ENCODE measurements around the gene FPR1. TPM values are rescaled to one million over a fixed set of nuclear protein-coding genes. Genes with fewer than 3 reads are reported as not detected.

The FPR1 gene
- total and polyA plus RNA-seq, 5 experiments from 2014 or later: 0.11 to 0.49 TPM; not detected in 3

DNA sequence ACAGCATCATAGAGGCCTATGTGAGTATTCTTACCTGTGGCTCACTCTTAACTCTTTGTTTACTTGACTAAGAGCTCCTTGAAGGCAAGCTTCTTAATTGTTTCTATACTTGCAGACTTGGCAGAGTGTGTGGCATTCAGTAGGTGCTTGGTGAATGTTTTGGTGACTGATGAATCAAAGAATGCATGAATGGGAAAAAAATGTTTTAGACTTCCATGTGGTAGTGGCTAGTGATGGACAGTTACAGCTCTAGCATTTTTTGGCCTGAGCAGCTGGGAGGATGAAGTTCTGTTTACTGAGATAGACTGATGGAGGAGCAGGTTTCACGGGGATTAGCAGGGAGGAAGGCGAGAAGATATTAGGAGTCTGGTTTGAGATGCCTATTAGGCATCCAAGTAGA lies 41.5 kb downstream of the FPR1 start:
- POLR2A ChIA-PET: no interaction called here
- Mint-ChIP-seq H3K4me3 (no peak overlapping the region), H3K36me3 (peaks cover 11 to 22% (median 13%) of the 10 kb centered on the region in 3 donors), H3K9me3 (peaks cover 0 to 5% (median 0%) of the 10 kb centered on the region in 9 donors), H3K27ac (no peak overlapping the region), H3K27me3 (peaks cover 0 to 4% (median 0%) of the 10 kb centered on the region in 5 donors), H3K4me1 (peaks cover 22 to 32% (median 27%) of the 10 kb centered on the region in 4 donors)
- ATAC-seq: no peak
- DNase-seq: no peak

DNA sequence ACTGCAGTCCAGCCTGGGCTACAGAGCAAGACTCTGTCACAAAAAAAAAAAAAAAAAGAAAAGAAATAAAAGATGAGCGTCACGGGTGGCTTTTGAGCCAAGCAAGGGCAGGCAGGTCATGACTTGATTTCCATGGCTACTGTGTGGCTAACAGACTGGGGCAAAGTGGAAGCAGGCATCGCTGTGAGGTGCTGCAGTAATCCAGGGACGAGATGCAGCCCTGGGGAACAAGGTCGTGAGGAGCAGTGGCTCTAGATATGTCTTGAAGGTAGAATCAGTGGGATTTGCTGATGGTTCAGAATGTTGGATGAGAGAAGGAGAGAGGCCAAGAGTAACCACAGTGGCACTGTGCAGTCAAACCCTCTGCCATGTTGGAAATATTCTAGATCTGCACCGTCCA lies 42.1 kb downstream of the FPR1 start:
- H3K4me3 Mint-ChIP-seq: no peak overlapping the region
- DNase-seq: no peak
- peaks cover 0 to 3% (median 0%) of the 10 kb centered on the region in 5 donors for H3K27me3 Mint-ChIP-seq
- H3K9me3 Mint-ChIP-seq: no peaks in the 10 kb centered on the region
- H3K4me1 Mint-ChIP-seq: peaks cover 25 to 34% (median 31%) of the 10 kb centered on the region in 4 donors
- peak overlapping the region in 1 of 10 donors; percentile 55 for H3K27ac Mint-ChIP-seq
- POLR2A ChIA-PET: interaction anchor here (0.7 kb wide), 1 partner anchor 11 kb away, joined by 5 read pairs; no protein-coding TSS in a partner anchor
- peaks cover 12 to 23% (median 13%) of the 10 kb centered on the region in 3 donors for H3K36me3 Mint-ChIP-seq
- ATAC-seq: no peak

DNA sequence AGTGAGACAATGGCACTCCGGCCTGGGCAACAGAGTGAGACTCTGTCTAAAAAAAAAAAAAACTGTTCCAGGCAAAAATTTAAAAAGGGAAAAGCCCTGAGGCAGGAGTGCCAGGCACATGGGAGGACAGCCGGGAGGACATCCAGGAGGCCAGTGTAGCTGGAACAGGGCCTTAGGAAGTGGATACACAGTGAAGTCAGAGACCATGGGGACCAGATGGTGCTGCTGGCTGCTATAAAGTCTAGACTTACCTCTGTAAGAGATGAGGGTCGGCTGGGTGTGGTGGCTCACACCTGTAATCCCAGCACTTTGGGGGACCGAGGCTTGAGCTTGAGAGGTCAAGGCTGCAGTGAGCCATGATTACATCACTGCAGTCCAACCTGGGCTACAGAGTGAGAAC lies 42.9 kb downstream of the FPR1 start:
- Mint-ChIP-seq H3K27me3 (peaks cover 0 to 3% (median 0%) of the 10 kb centered on the region in 5 donors), H3K4me3 (no peak overlapping the region), H3K4me1 (peaks cover 25 to 36% (median 34%) of the 10 kb centered on the region in 4 donors), H3K27ac (peak overlapping the region in 1 of 10 donors; percentile 55), H3K9me3 (no peaks in the 10 kb centered on the region), H3K36me3 (peaks cover 12 to 23% (median 13%) of the 10 kb centered on the region in 3 donors)
- ATAC-seq (no peak), DNase-seq (no peak)
- POLR2A ChIA-PET: interaction anchor here (0.6 to 0.7 kb wide), 2 partner anchors 10 to 435 kb away, joined by 5 read pairs; no protein-coding TSS in a partner anchor

DNA sequence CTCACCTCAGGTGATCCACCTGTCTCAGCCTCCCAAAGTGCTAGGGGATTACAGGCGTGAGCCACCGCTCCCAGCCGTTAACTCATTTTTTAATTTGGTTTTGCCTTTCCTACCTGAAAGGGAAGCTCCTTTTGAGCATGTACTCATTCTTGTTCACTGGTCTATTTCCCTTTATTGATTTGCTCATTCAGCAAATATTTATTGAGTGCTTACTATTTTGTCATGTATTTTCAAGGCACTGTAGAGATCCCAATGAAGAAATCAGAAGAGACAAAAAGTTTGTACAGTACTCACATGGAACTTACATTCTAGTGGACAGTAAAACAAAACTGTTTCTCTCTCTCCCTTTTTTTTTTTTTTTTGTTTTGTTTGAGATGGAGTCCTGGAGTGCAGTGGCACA lies 44.8 kb downstream of the FPR1 start:
- peaks cover 0 to 6% (median 0%) of the 10 kb centered on the region in 5 donors for H3K27me3 Mint-ChIP-seq
- POLR2A ChIA-PET: no interaction called here

DNA sequence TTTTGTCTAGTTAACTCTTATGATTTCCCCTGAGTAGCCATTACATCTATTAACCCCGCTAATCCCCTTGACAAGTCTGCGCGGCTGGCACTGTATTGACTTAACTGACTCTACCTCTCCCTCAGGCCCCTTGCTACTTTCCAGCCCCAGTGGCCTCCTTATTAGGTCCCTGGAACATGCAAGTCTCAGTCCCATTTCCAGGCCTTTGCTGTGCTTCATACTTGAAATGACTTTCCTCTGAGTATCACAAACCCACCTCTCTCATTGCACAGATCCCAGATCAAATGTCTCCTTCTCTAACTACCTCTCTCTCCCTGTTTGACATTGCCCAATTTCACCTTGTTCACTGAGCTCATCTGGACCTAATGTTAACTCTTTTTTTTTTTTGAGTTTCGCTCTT lies 45.4 kb downstream of the FPR1 start:
- ATAC-seq: no peak
- peaks cover 0 to 2% (median 0%) of the 10 kb centered on the region in 9 donors for H3K9me3 Mint-ChIP-seq
- POLR2A ChIA-PET: no interaction called here
- peak overlapping the region; percentile 3 to 96 (median 76) for H3K27ac Mint-ChIP-seq
- peaks cover 37 to 49% (median 45%) of the 10 kb centered on the region in 4 donors for H3K4me1 Mint-ChIP-seq
- peaks cover 8 to 23% (median 12%) of the 10 kb centered on the region in 3 donors for H3K36me3 Mint-ChIP-seq
- H3K27me3 Mint-ChIP-seq: peaks cover 0 to 6% (median 0%) of the 10 kb centered on the region in 5 donors
- peak in 1 of 10 donors; percentile 36 for DNase-seq
- H3K4me3 Mint-ChIP-seq: peak overlapping the region; percentile 19 to 96 (median 69)

More for the DNA sequence above, 44.8 kb downstream of the FPR1 start:
- no peak for DNase-seq
- Mint-ChIP-seq H3K9me3 (peaks cover 0 to 2% (median 0%) of the 10 kb centered on the region in 9 donors), H3K27ac (peak overlapping the region in 5 of 10 donors; percentile 27 to 96 (median 74)), H3K4me1 (peaks cover 37 to 52% (median 45%) of the 10 kb centered on the region in 4 donors), H3K4me3 (peak overlapping the region in 3 of 10 donors; percentile 63 to 96 (median 90)), H3K36me3 (peaks cover 12 to 23% (median 13%) of the 10 kb centered on the region in 3 donors)
- ATAC-seq: no peak

DNA sequence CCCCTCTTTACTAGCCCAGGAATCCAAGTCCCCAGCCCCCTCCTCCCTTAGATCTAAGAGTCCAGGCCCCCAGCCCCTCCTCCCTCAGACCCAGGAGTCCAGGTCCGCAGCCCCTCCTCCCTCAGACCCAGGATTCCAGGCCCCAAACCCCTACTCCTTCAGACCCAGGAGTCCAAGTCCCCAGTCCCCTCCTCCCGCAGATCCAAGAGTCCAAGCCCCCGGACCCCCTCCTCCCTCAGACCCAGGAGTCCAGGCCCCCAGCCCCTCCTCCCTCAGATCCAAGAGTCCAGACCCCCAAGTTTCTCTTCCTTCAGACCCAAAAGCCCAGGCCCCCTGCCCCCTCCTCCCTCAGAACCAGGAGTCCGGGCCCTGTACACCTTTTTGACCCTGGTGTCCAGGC lies 47.1 kb downstream of the FPR1 start:
- H3K9me3 Mint-ChIP-seq: peaks cover 0 to 2% (median 0%) of the 10 kb centered on the region in 9 donors
- H3K27me3 Mint-ChIP-seq: peaks cover 0 to 6% (median 0%) of the 10 kb centered on the region in 5 donors
- H3K27ac Mint-ChIP-seq: peak overlapping the region; percentile 90 to 96 (median 93)
- DNase-seq: no peak
- H3K36me3 Mint-ChIP-seq: peaks cover 8 to 23% (median 12%) of the 10 kb centered on the region in 3 donors
- peaks cover 31 to 49% (median 37%) of the 10 kb centered on the region in 4 donors for H3K4me1 Mint-ChIP-seq
- POLR2A ChIA-PET: interaction anchor here (0.7 to 3.0 kb wide), 6 partner anchors 10 to 132 kb away, joined by 3 to 16 read pairs (median 6); no protein-coding TSS in a partner anchor
- peak overlapping the region; percentile 86 to 96 (median 90) for H3K4me3 Mint-ChIP-seq
- ATAC-seq: no peak

DNA sequence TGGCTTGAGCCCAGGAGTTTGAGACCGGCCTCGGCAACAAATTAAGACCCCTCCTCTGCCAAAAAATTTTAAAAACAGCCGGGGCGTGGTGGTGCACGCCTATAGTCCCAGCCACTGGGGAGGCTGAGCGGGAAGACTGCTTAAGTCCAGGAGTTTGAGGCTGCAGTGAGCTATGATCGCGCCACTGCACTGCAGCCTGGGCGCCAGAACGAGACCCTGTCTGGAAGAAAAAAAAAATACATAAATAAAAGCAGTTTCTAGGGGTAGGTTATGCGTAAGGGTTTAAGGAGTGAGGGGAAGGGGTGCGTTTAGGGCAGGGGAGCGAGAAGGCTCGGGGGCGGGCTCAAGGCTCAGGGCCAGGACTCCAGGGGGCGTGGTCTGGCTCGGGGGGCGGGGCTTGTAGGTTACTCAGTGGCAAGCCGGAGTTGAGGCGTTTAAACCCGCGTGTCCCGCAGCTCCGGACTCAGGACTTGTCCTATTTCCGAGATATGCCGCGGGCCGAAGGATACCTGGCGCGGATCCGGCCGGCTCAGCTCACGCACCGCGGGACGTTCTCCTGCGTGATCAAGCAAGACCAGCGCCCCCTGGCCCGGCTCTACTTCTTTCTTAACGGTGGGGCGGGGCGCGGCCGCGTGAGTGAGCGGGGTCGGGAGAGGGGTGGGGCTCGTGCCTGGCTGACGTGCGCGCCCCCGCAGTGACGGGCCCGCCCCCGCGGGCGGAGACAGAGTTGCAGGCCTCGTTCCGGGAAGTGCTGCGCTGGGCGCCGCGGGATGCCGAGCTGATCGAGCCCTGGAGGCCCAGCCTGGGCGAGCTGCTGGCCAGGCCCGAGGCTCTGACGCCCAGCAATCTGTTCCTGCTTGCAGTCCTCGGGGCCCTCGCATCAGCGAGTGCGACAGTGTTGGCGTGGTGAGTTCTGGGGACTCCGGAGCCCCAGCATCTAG lies 47.8 kb downstream of the FPR1 start:
- ATAC-seq: peak; percentile 89 to 92
- peaks cover 29 to 49% (median 36%) of the 10 kb centered on the region in 4 donors for H3K4me1 Mint-ChIP-seq

DNA sequence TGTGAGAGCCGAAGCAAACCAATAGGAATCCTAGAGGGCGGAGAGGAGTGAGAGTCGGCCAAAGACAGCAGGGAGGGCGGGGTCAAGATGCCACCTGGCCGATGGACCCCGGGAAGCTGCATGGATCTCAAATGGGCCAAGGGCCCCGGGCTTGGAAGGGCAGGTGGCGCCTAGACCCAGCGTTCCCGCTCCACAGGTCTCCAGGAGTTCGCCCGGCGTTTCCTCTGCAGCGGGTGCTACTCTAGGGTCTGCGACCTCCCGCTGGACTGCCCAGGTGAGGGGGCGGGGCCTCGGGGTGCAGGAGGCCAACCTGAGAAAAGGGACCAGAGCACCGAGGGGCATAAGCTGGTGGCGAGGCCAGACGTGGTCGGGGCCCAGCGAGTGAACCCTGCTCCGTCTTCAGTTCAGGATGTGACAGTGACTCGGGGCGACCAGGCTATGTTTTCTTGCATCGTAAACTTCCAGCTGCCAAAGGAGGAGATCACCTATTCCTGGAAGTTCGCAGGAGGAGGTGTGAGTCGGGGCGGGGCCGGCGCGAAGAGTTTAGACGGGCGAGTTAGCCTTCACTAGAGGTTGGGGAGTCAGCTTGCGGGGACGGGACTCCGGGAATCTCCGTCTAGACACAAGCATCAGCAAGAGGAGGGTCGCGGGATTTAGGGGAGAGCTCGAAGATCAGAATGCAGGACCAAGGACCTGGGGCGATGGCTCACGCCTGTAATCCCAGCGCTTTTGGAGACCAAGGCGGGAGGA lies 48.7 kb downstream of the FPR1 start:
- DNase-seq (peak in 1 of 10 donors; percentile 22), ATAC-seq (no peak)
- Mint-ChIP-seq H3K9me3 (peaks cover 0 to 2% (median 0%) of the 10 kb centered on the region in 9 donors), H3K4me1 (peaks cover 26 to 44% (median 34%) of the 10 kb centered on the region in 4 donors), H3K36me3 (peaks cover 8 to 23% (median 12%) of the 10 kb centered on the region in 3 donors), H3K4me3 (peak overlapping the region; percentile 86 to 96 (median 90)), H3K27me3 (peaks cover 0 to 6% (median 0%) of the 10 kb centered on the region in 5 donors), H3K27ac (peak overlapping the region in 9 of 10 donors; percentile 57 to 96 (median 93))
- POLR2A ChIA-PET: interaction anchor here (1.2 to 3.0 kb wide), 7 partner anchors 8 to 899 kb away, joined by 3 to 16 read pairs (median 6); no protein-coding TSS in a partner anchor

More for the DNA sequence above, 47.8 kb downstream of the FPR1 start:
- Mint-ChIP-seq H3K27me3 (peaks cover 0 to 6% (median 0%) of the 10 kb centered on the region in 5 donors), H3K4me3 (peak overlapping the region; percentile 86 to 96 (median 90)), H3K36me3 (peaks cover 8 to 23% (median 12%) of the 10 kb centered on the region in 3 donors), H3K27ac (peak overlapping the region; percentile 79 to 96 (median 93)), H3K9me3 (peaks cover 0 to 2% (median 0%) of the 10 kb centered on the region in 9 donors)
- POLR2A ChIA-PET: interaction anchor here (0.5 to 3.0 kb wide), 11 partner anchors 9 to 960 kb away, joined by 3 to 16 read pairs (median 4); partner anchors contain the start of gene ZNF175
- peak; percentile 93 to 98 (median 96) for DNase-seq

DNA sequence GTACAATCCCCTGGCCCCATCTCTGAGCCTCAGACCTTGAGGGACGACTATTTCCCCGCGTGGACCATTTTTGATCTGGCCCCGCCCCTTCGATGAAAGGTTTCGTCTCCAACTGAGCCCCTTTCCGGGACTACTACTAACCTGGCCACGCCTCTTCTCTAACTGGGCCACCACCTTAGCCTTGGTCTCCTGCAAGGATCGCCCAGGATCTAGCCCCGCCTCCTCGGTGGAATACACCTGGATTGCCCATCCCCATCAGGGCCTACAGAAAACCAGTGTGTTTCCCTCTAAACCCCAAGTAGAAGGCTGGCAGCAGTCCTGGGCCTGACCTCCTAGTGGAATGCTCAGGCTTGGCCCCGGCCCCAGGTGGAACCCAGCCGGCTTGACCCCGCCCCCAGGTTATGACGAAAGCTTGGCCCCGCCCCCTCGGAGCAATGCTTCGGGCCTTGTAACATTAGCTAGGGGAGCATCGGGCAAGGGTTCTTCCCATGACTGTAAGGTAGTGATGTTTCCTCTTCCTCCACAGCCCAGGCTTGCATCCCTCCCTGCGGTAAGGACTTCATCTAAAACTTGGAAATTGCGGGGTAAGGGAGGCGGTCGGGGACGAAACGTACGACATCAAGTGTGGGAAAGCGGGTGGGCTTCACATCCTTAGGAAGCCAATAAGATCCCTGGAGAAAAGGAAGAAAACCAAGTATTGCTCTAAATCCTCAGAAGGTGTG lies 49.4 kb downstream of the FPR1 start:
- POLR2A ChIA-PET: interaction anchor here (3.0 kb wide), 1 partner anchor 12 kb away, joined by 16 read pairs; no protein-coding TSS in a partner anchor
- H3K36me3 Mint-ChIP-seq: peaks cover 8 to 20% (median 9%) of the 10 kb centered on the region in 3 donors
- H3K27ac Mint-ChIP-seq: peak overlapping the region in 7 of 10 donors; percentile 57 to 96 (median 90)
- H3K9me3 Mint-ChIP-seq: peaks cover 0 to 4% (median 0%) of the 10 kb centered on the region in 9 donors
- peaks cover 23 to 43% (median 34%) of the 10 kb centered on the region in 4 donors for H3K4me1 Mint-ChIP-seq
- peak overlapping the region; percentile 29 to 96 (median 90) for H3K4me3 Mint-ChIP-seq
- H3K27me3 Mint-ChIP-seq: peaks cover 0 to 6% (median 0%) of the 10 kb centered on the region in 5 donors
- DNase-seq: peak in 7 of 10 donors; percentile 26 to 50 (median 40)
- ATAC-seq: no peak

DNA sequence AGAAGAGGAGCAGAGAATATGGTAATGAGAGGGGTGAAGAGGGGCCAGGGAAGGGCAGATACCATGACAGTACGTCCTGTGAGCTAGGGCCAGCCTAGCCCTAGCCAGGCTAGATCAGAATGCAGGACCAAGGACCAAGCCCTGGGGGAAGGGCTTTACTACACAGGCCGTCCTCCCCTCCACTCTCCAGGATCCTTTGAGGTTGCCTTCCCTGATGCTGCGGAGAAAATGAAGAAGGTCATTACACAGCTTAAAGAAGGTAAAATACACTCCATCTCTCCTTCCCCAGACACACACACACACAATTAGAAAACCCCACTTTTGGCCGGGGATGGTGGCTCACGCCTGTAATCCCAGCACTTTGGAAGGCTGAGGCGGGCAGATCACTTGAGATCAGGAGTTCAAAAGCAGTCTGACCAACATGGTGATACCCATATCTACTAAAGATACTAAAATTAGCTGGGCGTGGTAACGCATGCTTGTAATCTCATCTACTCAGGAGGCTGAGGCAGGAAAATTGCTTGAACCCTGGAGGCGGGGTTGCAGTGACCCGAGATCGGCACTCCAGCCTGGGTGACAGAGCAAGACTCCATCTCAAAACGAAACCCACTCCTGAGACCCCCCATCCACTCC lies 50.1 kb downstream of the FPR1 start:
- H3K27me3 Mint-ChIP-seq: peaks cover 0 to 6% (median 0%) of the 10 kb centered on the region in 5 donors
- no peak for ATAC-seq
- peaks cover 0 to 4% (median 0%) of the 10 kb centered on the region in 9 donors for H3K9me3 Mint-ChIP-seq
- peak overlapping the region in 3 of 10 donors; percentile 3 to 24 (median 8) for H3K4me3 Mint-ChIP-seq
- H3K27ac Mint-ChIP-seq: peak overlapping the region in 2 of 10 donors; percentile 43 to 65
- peaks cover 7 to 14% (median 9%) of the 10 kb centered on the region in 3 donors for H3K36me3 Mint-ChIP-seq
- POLR2A ChIA-PET: interaction anchor here (3.0 kb wide), 1 partner anchor 11 kb away, joined by 16 read pairs; no protein-coding TSS in a partner anchor
- H3K4me1 Mint-ChIP-seq: peaks cover 23 to 41% (median 34%) of the 10 kb centered on the region in 4 donors
- DNase-seq: no peak

Data from naive thymus-derived CD8-positive, alpha-beta T cell (primary cell).